Measurements from ENCODE around the gene MTMR12. TPM values are rescaled to one million over a fixed set of nuclear protein-coding genes. Genes with fewer than 3 reads are reported as not detected.
"Not testable (repeated sequence)": the region's sequence is repeated elsewhere in the genome, so short reads cannot be mapped to it uniquely, and the experiment has no call there.

The MTMR12 gene
- total and polyA plus RNA-seq, 2 of the 13 experiments (the other 11 are each of a cell fraction or from before 2014, with no cell fraction given), result 23.4 to 36.6 TPM

DNA sequence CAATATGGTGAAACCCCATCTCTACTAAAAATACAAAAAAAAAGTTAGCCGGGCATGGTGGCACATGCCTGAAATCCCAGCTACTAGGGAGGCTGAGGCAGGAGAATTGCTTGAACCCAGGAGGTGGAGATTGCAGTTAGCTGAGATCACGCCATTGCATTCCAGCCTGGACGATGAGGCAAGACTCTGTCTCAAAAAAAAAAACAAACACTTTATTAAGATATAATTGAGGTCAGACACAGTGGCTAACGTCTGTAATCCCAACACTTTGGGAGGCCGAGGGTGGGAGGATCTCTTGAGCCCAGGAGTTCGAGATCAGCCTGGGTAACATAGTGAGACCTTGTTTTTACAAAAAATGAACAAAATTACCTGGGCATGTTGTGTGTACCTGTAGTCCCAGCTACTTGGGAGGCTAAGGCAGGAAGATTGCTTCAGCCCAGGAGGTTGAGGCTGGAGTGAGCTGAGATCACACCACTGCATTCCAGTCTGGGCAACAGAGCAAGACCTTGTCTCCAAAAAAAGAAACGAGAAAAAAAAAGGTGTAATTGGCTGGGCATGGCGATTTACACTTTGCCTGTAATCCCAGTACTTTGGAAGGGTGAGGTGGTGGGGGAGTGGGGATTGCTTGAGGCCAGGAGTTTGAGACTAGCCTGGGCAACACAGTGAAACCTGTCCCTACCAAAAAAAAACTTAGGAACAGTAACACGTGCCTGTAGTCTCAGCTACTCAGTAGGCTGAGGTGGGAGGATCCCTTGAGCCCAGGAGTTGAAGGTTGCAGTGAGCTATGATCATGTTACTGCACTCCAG, 16.6 kb downstream of the MTMR12 start:
- H3K9ac ChIP-seq (ENCODE audit: insufficient read depth, low read depth, low read length); ATAC-seq; H3K4me2 ChIP-seq (ENCODE audit: low read depth, low read length); H3K27ac ChIP-seq (ENCODE audit: extremely low read length, insufficient read depth, low read length); FAIRE-seq; POLR2A ChIA-PET; BruUV-seq (replicated peaks); H2AFZ ChIP-seq (ENCODE audit: low read length); H3K27me3 ChIP-seq (ENCODE audit: control insufficient read depth in 1 of 2, insufficient read depth in 2 of 2, low read length in 2 of 2); DNase-seq (ENCODE audit: low spot score); CTCF ChIA-PET (ENCODE audit: low intra/inter-chr PET ratio, low total read pairs); in situ Hi-C loops (cut with HindIII; ENCODE audit: extremely low pct_ligation_motif_present, low pct_unique_long_range_greater_than_20kb); intact Hi-C loops (cut with micrococcal nuclease; ENCODE audit: unreplicated experiment); H3K9me3 ChIP-seq (ENCODE audit: low read length); H3K4me3 ChIP-seq (replicated peaks in 1 of 3; ENCODE audit: insufficient read depth in 1 of 3, low read depth in 2 of 3, low read length in 3 of 3): not testable (repeated sequence)
- H3K4me1 ChIP-seq (ENCODE audit: insufficient read depth, low read length), result peaks cover 39% of the 10 kb centered on the region
- peaks cover 92% of the 10 kb centered on the region for H3K79me2 ChIP-seq (ENCODE audit: insufficient read depth, low read length)
- H4K20me1 ChIP-seq (ENCODE audit: insufficient read depth, low read length), result peaks cover 20% of the 10 kb centered on the region
- WGBS (ENCODE audit: low lambda C conversion rate), result 88% methylated on average over 9 of the region's 9 CpGs
- peaks cover 14 to 62% of the 10 kb centered on the region in 2 experiments for H3K36me3 ChIP-seq (replicated peaks in 1 of 2; ENCODE audit: control insufficient read depth in 1 of 2, insufficient read depth in 2 of 2, low read length in 2 of 2)

DNA sequence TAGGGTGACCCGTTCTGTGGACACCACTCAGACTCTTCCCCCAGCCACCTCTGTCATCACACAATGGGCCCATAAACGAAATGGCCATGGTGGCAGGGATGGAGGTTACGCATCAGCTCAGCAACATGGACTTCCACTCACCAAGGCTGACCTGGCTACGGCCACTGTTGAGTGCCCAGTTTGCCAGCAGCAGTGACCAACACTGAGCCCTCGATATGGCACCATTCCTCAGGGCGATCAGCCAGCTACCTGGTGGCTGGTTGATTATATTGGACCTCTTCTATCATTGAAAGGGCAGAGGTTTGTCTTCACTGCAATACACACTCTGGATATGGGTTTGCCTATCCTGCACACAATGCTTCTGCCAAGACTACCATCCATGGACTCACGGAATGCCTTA, 21.1 kb downstream of the MTMR12 start:
- H3K27ac ChIP-seq (ENCODE audit: extremely low read length, insufficient read depth, low read length), result no peak overlapping the region
- H3K9me3 ChIP-seq (ENCODE audit: low read length), result no peaks in the 10 kb centered on the region
- WGBS (ENCODE audit: low lambda C conversion rate), result 100% methylated on average over 5 of the region's 7 CpGs
- CTCF ChIA-PET (ENCODE audit: low intra/inter-chr PET ratio, low total read pairs), result no interaction called here
- DNase-seq (ENCODE audit: low spot score), result no peak
- in situ Hi-C loops (cut with HindIII; ENCODE audit: extremely low pct_ligation_motif_present, low pct_unique_long_range_greater_than_20kb), result no loop called here
- intact Hi-C loops (cut with micrococcal nuclease; ENCODE audit: unreplicated experiment), result no loop called here
- no peak for TF ChIP-seq HOXD1 (CRISPR knock-in tag; IDR thresholded peaks at IDR 0.05)
- no peak for TF ChIP-seq CENPT (CRISPR knock-in tag; IDR thresholded peaks at IDR 0.05; ENCODE audit: low read depth)
- TF ChIP-seq, protein P1, sequence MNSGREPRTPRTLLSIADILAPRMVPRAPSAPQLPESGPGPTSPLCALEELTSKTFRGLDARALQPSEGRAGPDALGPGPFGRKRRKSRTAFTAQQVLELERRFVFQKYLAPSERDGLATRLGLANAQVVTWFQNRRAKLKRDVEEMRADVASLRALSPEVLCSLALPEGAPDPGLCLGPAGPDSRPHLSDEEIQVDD (CRISPR knock-in tag; IDR thresholded peaks at IDR 0.05; ENCODE audit: borderline replicate concordance), result no peak
- no peak for TF ChIP-seq ZMYM2 (CRISPR knock-in tag; IDR thresholded peaks at IDR 0.05)
- TF ChIP-seq, protein P2, sequence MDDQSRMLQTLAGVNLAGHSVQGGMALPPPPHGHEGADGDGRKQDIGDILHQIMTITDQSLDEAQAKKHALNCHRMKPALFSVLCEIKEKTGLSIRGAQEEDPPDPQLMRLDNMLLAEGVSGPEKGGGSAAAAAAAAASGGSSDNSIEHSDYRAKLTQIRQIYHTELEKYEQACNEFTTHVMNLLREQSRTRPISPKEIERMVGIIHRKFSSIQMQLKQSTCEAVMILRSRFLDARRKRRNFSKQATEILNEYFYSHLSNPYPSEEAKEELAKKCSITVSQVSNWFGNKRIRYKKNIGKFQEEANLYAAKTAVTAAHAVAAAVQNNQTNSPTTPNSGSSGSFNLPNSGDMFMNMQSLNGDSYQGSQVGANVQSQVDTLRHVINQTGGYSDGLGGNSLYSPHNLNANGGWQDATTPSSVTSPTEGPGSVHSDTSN (CRISPR knock-in tag; IDR thresholded peaks at IDR 0.05; ENCODE audit: borderline replicate concordance), result no peak
- no peaks in the 10 kb centered on the region for H3K27me3 ChIP-seq (ENCODE audit: control insufficient read depth in 1 of 2, insufficient read depth in 2 of 2, low read length in 2 of 2)
- no peak overlapping the region for H3K4me3 ChIP-seq (replicated peaks in 1 of 3; ENCODE audit: insufficient read depth in 1 of 3, low read depth in 2 of 3, low read length in 3 of 3)
- peaks cover 10% of the 10 kb centered on the region for H4K20me1 ChIP-seq (ENCODE audit: insufficient read depth, low read length)
- no TSS peak for BruUV-seq (replicated peaks)
- H3K4me1 ChIP-seq (ENCODE audit: insufficient read depth, low read length), result peaks cover 49% of the 10 kb centered on the region
- ATAC-seq, result no peak
- no peak overlapping the region for H3K4me2 ChIP-seq (ENCODE audit: low read depth, low read length)
- H3K9ac ChIP-seq (ENCODE audit: insufficient read depth, low read depth, low read length), result no peak overlapping the region
- peaks cover 92% of the 10 kb centered on the region for H3K79me2 ChIP-seq (ENCODE audit: insufficient read depth, low read length)
- H3K36me3 ChIP-seq (replicated peaks in 1 of 2; ENCODE audit: control insufficient read depth in 1 of 2, insufficient read depth in 2 of 2, low read length in 2 of 2), result peaks cover 17 to 53% of the 10 kb centered on the region in 2 experiments
- H2AFZ ChIP-seq (ENCODE audit: low read length), result no peak overlapping the region
- FAIRE-seq, result no peak
- POLR2A ChIA-PET, result no interaction called here

Measured in HepG2 (cell line).